OCI-M1 (cell line): ENCODE measurements around the gene SLC12A8.

Experiments
- DNase-seq: peaks from one replicate; lab custom pipeline; 2025; lab: John Stamatoyannopoulos, UW

SLC12A8 gene

DNA sequence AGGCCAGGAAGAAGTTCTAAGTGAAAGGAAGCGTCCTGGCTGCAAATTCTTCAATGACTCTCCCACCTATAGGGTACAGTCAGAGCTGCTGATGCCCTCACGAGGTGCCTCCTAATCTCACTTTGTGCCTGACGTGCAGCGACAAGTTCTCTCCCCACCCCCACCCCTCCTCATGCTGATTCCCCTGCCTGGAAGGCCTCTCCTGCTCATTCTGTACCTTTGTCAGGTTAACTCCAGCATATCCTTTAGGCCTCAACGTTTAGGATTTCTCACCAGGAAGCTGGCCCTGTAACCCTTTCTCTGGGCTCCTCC lies 25.0 kb downstream of the SLC12A8 start:
- DNase-seq, result no peak

DNA sequence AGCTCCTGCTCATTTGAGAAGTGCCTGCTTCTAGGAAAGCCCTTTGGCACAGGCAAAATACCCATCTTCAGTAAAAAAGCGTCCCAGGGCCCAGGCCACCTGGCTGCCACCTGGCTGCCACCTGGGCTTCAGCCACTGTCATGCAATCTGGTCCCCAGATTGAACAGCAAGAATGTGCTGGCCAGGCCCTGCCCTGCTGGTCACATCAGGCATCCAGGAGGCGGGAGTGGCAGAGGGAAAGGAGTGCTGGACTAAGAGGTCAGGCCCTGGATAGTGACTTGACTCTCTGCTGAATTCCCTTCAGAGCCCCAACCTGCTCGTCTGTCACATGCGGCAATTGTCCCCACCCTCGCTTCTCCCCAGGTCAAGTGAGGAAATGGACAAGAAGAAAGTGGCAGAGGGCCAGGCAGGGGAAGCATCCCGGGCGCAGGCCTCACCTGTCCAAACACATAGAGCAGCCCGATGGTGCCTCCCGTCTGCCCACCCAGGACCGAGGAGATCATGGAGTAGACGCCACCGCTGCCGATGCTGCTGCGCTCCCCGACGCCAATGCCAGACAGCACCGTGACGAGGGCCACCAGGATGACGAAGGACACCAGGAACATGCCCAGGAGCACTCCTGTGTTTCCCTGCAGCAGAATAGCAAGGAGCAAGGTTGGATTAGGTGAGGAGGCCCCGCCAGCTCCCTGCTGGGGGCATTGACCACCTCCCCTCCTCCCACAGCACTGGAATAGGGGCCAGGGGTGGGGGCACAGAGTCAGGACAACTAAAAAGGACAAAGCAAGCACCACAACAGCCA lies 25.5 kb downstream of the SLC12A8 start:
- DNase-seq, result no peak

DNA sequence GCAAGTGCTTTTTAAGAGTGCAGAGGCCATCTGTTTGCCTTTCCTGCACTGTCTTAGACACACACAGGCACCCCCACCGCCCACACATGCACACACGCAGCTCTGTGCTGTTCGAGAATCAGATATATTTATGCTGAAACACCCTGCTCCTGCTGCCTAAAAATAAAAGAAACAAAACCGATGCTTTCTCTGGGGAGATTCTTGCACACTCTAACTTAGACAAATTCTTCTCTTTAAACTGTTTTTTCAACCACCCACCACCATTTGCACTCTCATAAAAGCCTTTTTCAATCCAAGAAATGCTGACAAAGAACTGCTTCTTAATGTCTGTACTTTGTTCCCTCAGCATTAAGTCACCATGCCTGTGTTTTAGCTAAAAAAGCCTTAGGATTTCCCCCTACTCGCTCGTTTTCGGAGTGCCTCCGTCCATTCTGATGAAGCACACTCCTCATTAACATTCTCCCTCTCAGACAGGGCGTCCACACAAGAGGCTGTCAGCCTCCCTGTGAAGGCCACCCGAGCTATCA lies 26.2 kb downstream of the SLC12A8 start:
- DNase-seq, result peak; percentile 65

DNA sequence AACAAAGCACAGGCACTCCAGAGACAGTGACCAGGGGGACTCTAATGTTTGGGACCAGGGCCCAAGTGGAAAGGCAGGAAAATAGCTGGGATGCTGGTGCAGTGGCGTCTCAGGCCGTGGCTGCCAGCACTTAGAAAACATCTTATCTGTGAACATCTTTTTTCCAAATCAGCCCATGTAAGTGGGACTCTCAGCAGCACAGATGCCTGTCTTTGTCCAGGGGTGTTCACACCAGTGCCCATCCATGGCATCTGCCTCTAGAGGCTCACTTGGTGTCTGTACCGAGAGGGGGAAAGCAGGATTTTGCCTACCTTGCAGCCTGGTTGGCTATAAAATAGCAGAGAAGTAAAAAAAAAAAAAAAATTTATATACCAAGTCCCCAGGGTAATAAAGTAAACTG lies 26.7 kb downstream of the SLC12A8 start:
- DNase-seq, result no peak

DNA sequence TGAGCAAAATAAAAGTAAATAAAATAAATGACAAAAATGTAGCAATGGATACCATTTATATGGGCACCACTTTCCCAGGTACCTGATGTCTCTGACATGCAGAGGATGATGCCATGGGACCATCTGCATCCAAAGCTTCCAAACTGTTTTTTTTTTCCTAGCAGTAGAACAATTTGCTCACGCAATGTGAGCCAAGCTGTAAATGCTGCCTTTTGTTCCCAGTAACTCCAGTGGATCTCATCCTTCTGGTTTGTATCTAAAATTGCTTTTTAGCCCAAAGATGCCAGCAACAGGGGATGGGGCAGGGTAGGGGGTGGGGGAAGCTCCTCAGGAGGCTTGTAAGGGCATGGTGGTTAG lies 32.7 kb downstream of the SLC12A8 start:
- DNase-seq, result no peak

DNA sequence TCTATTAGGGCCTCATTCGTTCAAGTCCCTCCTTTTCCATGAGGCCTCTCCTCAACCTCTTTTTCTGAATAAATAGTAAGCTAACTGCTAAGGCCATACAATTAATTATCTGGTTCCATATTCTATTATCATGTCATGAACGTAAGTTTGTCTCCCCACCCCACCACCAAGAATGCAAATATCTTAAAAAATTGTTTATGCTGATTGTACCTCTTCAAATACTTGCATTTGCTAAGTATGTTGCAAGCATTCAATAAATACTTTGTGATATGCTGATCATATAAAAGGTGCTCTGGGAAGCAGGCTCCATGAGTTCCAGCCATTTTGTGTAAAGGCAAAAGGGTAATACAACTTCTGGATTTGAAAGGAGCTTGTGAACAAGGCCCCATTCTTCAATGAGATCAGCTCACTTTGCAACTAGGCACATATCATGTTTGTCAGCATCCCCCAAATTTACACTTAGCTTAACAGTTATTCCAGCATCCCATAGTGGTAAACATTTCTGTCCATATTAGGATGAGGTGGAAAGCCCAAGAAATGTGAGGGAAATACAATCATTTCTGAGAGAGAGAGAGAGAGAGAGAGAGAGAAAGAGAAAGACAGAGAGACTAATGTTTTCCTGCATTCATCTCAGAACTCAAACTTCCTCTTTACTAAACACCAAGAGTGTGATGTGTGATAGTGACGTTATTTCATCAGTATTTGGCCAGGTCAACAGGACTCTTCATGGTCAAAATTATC lies 33.2 kb downstream of the SLC12A8 start:
- peak; percentile 73 for DNase-seq

DNA sequence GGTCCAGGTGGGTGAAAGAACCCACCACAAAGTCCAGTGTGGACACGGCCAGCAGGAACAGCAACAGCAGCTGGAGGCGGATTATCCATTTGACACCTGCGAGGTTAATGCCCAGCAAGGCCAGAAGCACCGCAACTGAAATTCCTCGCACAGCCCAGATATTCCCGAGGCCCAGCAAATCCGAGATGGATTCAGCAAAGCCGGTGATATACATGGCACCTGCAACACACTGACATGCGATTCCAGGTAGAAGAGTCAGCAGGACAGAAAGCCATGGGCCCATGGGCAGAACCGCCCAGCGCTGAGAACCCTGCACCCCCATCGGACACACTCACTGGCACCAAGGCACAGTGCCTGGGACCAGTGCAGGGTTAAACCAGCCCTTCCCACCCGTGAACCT lies 34.8 kb downstream of the SLC12A8 start:
- no peak for DNase-seq

DNA sequence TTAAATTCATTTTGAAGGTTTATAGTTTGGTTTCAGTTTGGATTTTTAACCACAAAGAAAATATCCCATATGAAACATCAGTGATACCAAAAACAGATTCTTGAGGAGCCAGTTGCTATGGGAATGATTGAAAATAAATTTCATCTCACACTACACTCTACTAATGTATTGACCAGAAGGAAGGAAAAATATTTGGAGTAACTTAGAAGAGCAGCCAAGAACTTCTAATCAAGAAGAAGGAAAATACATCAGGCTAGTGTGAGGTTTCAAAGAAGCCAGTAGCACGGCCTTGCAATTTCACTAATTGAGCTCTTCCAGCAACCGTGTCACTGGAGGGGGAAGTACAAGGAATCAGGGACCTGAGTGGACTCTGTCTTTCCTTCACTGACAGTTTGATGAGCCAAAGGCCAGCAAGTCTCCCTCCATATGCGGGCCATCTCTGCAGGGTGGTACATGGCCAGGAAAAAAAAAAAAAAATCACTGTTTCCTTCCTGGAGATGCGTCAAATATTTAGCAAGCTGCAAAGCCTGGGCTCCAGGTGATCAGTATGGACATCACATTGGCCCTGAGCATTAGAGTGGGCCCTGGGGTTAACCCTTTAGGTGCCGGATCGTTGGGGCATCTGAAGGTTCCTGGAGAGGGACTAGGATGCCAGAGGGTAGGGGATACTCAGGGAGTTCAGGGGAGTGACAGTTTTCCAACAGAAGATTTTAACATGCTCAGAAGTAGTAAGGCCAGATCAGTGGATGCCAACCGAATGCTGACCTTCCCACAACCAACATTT lies 37.1 kb downstream of the SLC12A8 start:
- DNase-seq, result no peak

DNA sequence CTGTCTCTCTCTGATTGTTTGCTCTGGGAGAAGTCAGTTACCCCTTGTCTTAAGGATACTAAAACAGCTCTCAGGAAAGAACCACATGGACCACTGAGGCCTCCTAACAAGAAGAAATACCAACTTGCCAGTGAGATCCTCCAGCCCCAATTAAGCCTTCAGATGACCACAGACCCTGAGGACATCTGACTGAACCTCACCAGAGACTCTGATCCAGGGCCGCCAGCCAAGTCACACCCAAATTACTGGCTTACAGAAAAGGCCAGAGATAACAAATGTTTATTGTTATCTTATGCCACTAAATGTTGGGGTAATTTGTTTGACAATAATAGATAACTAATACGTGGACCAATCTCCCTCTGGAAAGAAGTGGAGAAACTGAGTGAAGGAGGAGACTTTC lies 40.2 kb downstream of the SLC12A8 start:
- no peak for DNase-seq

DNA sequence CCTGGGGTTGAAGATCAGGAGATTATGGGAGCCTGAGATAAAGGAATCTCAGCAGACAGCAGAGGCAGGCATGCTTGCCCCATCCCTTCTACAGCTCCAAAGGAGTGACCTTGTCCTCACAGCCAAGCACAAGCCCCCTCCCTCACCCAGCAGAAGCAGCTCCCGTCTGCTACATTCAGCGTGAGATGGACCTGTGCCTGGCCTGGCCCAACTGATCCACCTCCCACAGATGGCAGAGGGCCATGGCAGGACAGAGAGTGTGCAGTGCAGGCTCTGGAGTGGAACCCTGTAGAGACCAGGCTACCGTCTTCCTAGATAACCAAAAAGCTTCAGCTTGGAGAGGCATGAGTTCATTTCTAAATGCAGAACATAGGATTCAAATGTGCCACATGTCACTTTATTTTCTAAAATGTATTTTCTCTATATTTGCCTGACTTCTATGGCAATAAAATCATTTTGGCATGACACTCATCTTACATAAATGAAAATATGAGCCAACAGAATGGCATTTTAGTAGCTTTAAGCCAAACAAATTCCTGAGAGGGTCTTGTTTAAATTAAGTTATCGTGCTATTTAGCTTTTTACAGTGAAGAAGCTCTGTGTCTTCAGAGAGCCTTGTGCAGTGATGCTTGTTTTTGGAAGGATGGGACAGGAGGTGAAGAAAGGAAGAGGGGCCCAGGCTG lies 43.7 kb downstream of the SLC12A8 start:
- DNase-seq, result no peak

DNA sequence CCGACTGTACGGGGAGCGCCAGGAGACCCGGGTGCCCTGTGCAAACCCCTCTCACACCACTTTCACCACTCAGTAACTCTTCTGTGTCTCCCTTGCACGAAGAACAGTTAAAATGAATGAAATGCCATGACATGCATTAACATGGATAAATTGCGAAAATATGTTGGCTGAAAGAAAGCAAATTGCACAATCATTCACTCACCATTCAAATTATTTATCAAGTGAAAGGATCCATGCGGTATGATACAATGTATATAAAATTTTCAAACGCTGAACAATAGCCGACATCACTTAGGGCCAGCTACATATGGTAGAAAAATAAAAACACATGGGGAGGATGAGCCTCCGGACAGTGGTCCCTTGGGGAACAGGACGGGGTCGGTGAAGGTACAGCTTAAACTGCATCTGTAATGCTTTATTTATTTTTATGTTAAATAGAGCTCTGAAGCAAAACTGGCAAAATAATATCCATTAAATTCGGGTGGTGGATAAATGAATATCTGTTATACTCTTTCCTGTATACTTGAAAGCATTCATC lies 45.9 kb downstream of the SLC12A8 start:
- DNase-seq, result no peak

DNA sequence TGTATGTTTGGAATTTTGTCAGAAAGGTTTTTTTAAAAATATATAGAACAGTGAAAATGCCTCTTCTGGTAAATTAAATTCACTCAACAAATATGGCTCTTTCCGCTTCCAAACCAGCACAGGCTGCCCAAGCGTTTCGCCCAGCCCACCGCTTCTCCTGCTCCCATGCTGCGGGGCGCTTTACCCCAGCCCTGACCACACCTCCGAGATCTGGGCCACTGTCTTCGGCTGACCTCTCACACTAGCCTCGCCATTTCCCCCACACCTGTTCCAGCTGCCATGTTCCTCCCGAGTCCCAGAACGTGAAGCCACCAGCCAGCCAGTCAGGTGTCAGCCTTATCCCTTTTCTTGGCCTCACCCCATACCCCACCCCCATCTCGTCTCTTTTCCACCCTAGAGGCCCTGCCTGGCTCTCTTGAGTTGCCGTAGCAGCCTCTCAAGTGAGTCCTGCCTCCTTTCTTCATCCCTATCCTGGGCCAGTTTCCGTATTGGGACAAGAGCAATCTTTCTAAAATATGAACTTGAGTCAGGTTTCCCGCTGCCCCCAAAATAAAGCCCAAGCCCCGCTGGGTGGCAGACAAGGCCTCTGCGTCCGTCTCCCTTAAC lies 46.5 kb downstream of the SLC12A8 start:
- no peak for DNase-seq

DNA sequence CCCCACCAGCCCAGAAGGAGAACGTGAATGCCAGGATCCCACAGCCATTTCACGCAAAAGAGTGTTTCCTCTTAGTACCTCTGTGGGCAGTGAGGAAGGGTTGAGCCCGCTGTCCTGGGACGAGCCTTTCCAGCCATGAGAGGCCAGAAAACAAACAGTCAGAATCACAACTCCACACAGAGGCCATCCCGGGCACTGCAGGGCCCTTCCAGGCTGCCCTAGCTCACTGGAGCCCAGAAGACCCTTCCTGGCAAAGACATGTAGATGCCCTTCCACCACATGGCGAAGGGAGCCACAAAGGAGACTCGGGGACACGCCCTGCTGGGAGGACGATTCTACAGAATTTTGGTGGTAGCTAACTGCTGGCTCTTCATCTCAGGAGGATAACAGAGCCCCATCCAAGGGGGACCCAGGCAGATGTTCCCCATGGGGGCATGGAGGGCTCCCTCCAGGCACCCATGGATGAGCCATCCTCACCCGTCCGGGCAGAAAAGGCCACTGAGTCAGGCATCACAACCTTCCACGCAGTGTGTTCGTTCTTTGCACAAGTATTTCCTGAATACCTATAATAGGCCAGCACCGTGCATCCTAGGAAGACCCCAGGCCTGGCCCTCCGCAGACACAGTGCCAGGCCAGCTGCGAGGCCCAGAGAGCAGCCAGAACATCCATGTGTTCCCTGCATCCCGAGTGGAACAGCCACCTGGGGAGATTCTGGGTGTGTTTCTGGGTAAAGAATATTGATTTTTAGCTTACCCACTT lies 47.2 kb downstream of the SLC12A8 start:
- peak; percentile 5 for DNase-seq

DNA sequence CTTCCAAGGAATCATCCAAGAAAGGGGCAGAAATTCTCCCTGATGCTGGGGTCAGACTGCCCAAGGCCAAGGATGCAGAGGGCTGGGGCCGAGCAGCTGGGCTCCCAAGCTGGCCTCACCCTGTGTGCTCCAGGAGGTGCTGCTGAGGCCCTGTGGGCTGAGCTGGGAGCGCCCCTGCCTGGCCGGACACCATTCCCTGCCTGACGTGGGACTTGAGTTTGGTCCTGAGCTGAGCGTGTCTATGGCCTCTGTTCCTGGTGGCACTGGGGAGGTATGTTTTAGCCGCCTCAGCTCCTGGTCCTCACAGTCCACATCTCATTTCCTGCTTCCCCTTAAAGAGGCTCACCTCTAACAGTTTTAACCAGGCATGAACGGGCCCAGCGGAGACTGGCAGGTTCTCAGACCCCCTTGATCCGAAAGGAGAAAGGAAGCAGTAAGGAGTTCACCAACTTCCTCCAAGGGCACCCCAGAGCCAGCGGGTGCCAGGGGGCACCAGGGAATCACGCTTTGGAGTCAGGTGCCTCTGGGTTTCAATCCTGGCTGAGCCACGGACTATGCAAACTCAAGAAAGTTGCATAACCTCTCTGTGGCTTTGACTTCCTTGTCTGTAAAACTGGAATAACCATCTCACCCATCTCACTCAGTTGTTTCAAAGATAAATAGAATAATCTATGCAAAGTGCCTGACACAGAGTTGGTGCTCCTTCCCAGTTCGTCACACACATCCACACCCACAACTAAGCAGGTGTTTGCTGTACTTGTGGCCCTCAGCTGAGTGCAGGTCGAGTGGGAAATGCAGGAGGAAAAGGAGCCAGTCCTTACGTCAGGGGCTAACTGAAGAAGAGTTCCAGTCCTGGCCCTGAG lies 48.6 kb downstream of the SLC12A8 start:
- DNase-seq, result no peak

DNA sequence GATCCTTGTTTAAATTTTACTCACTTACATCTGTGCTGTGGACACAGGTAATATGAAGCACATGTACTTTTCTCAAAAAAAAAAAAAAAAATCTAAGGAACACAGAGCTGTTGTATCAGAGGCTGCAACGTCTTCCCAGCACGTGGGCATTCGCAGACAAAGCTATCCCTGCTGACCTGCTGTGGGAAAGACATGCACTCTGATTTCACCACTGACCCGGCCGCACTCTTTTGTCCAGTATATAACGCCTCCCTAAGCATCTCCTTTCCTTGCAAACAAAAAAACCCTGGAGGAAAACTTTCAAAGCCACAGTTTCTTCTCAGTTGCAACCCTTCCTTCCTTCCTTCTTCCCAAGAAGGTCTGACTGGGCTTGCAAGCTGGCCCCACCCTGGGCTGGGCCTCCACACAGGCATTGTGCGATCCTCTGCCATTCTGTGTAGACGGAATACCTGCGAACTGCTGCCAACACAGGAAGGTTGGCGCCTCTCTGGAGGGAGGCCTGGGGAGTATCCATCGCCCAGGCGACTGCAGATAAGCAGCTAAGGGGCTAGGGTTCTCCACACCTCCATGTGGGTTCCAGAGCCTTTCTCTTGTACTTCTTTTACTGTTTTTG lies 50.8 kb downstream of the SLC12A8 start:
- no peak for DNase-seq

DNA sequence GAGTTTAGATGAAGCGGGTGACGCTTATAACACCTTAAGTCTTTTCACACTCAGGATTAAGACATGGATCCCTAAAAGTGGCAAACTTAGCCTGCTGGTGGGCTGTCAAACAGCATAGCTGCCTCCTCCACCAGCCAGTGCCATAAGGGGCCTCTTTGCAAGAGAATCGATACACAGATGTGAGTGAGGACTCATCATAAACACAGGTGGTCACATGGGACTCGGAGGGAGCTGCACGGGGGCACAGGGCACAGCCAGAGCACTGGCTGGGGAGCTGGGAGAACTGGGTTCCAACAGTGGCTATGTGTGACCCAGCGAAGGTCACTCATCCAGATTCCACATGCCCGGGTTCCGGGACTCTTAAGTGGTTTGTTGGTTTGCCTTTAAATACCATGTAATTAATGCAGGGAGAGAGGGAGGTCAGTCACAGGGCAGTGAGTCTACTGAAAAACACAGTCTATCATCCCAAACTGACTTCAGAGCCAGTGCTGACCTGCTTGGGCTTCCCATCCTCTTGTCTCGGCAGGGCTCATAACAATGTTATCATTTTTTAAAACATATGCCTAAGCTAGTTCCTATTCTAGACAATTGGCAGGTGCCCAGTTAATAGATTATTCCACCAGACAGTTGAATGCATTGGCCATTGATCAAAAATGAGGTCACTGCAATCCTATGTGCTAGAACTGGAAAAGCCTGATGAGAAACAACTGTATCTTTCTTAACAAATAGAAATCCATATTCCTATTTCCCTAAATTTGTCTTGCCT lies 51.8 kb downstream of the SLC12A8 start:
- DNase-seq, result no peak

DNA sequence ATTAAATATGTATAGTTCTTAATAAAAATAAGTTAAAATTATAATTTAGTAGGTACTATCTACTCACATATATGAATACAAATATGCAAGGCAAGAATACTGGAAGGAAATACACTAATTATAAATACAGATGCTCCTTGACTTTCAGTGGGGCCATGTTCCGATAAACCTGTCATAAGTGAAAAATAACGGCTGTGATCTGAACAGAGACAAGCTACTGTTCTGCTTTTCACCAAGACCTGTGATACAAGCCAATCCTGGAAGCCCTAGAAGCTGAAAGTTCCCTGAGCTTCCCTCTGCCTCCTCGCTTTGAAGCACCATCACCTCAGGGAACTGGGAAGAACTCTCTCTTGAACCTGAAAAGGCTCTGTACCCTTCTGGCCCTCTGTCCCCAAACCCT lies 55.4 kb downstream of the SLC12A8 start:
- no peak for DNase-seq

DNA sequence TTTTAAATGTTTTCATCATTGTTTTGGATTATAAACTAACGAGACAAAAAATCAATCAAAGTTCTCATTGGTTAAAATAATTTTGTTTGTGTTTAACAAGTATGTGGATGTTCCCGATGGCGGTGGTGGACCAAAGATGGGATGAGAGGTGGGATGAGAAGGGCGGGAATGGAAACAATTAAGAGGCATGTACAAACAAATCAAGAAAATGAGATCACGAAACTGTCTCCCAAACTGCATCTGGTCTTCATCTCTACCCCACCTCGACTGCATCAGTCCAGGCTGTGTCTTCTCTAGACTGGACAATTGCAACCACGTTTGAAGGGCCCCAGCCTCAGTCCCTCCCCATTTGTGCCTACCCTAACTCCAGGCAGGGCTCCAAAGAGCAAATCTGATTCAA lies 56.1 kb downstream of the SLC12A8 start:
- DNase-seq, result no peak
